ENCODE measurements around the gene SYNRG.

SYNRG gene

DNA sequence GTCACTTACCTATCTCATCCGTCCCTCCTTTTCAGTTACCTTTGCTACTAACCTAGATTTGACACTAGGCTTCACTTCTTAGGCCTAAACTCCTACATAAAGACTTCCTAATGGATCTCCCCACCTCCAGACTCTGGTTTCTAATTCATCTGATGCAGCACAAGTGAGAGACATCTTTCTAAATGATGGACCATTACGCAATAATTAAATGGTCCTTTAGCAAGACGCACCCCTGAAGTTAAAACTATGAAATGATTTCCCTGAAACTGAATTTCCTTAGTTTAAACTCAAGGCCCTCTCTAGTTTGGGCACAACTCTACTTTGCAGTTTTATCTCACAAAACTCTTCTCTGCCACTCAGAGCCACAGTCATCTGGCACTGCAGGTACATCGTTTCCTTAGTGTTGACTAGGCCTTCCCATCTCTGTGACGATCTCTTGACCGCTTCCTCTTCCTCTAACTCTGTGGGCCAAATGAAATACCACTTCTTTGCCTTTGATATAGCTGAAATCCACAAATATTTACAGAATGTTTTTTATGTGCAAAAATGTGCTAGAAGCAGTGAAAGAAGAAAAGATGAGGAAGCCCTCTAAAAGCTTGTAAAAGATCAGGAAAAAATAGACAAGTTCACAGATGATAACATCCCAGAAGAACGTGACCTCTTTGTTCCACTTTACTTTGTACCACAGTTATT lies 3.3 kb downstream of the SYNRG start:
- DNase-seq (ENCODE audit: low read depth in 2 of 2, low spot score in 1 of 2), result no peak

DNA sequence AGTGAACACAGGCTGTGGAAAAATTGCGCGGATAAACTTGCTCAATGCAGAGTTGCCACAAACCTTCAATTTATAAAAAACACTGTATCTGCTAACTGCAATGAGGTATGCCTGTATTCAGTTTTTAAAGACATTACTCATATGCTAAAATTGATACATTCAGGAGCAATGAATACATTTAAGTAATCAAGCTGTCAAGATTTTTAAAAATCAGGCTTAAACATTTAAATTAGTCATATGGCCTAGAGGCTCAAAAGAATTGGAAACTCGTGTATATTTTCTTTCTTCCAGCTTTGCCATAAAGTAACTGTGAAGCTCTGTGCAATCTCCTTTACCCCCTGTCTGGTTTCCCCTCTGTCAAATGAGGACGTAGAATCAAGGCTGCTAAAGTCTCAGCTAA lies 4.1 kb downstream of the SYNRG start:
- no peak for DNase-seq (ENCODE audit: low read depth in 2 of 2, low spot score in 1 of 2)

- DNase-seq (ENCODE audit: low read depth in 2 of 2, low spot score in 1 of 2), result no peak
Measured at GRCh38 chr17:37604556-37604955, 4.7 kb downstream of the SYNRG start.

- DNase-seq (ENCODE audit: low read depth in 2 of 2, low spot score in 1 of 2), result no peak
Measured at GRCh38 chr17:37598145-37598544, 11.1 kb downstream of the SYNRG start.

DNA sequence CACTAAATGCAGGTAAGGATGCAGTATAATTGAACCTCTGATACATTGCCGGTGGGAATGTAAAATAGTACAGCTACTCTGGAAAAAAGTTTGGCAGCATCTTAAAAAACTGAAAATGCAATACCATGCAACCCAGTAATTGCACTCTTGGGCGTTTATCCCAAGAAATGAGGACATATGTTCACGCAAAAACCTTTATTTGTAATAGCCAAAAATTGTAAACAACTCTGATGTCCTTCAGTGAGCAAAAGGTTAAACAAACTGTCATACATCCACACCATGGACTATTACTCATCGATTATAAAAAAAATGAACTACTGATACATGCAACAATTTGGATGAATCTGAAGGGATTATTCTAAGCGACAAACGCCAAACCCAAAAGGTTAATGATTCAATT lies 16.9 kb downstream of the SYNRG start:
- DNase-seq (ENCODE audit: low read depth in 2 of 2, low spot score in 1 of 2), result no peak

- DNase-seq (ENCODE audit: low read depth in 2 of 2, low spot score in 1 of 2), result no peak
Measured at GRCh38 chr17:37585066-37585465, 24.2 kb downstream of the SYNRG start.

- no peak for DNase-seq (ENCODE audit: low read depth in 2 of 2, low spot score in 1 of 2)
Measured at GRCh38 chr17:37576281-37576680, 32.9 kb downstream of the SYNRG start.

GRCh38 chr17:37574427-37574826 lies 34.8 kb downstream of the SYNRG start:
- no peak for DNase-seq (ENCODE audit: low read depth in 2 of 2, low spot score in 1 of 2)

DNA sequence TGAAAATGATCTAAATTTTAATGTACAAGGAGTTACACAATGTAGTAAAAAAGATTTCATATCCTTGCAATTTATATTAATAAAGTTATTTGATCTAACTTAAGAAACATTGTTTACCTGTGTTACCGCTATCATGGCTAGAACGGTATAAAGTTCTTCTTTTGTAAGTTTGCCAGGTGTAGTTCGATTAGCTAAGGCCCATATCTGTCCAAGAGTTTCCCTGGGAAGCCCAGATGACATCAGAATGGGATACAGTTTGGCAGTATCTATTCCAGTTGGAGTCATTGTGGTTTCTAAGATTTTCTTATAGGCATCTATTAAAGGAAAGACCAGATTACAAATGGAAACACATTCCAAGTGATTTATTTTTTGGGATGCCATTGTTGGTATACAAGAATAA lies 37.5 kb downstream of the SYNRG start:
- no peak for DNase-seq (ENCODE audit: low read depth in 2 of 2, low spot score in 1 of 2)

- DNase-seq (ENCODE audit: low read depth in 2 of 2, low spot score in 1 of 2), result no peak
Measured at GRCh38 chr17:37570527-37571093, 38.6 kb downstream of the SYNRG start.

DNA sequence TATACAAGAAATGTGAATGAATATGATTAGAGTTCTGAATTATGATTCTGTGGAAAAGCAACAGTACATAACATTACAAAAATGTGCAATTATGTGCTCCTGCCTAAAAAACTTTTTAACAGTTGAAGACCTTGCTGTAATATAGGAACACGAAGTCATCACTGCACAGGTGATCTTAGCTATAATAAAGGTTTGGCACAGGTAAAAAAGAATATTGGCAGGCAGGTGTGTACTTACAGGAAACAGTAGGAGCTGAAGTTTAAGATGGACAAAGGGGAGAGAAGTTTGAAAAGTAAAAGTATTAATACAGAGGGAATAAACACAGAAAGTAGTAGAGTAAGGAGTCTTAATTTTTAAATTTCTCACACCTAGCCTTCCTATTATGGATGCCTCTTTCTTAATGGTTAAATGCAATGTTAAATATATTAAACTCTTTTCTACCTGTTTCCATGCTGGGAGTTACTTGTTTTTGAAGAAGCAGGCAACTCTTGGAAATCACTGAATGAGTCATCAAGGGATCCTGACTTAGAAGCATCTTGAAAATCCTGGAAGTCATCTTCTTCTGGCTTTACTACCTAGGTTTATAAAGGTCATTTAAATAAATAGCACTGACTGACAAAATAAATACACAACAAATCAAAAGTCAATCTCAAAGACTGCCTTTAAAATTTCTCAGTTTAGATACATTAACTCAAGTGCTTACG lies 40.7 kb downstream of the SYNRG start:
- no peak for DNase-seq (ENCODE audit: low read depth in 2 of 2, low spot score in 1 of 2)

DNA sequence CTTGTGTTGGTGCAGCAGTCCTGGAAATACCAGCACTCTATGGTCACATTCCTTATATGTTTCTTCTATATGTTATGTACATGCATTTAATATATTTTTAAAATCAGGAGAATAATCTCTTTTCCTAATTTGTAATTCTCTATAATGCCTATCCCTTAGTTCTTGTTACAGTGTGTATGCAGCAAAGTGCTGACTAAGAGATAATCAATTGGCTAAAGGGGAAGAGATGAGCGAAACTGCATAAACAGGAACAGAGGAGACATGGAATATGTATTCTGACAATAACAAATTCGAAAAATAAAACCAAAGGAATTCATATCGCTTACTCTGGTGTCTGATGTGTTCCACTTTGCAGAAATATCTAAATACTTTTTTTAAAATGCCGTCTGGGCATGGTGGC lies 41.7 kb downstream of the SYNRG start:
- DNase-seq (ENCODE audit: low read depth in 2 of 2, low spot score in 1 of 2), result no peak

- no peak for DNase-seq (ENCODE audit: low read depth in 2 of 2, low spot score in 1 of 2)
Measured at GRCh38 chr17:37567137-37567536, 42.1 kb downstream of the SYNRG start.

GRCh38 chr17:37564252-37564651 lies 45.0 kb downstream of the SYNRG start:
- no peak for DNase-seq (ENCODE audit: low read depth in 2 of 2, low spot score in 1 of 2)

GRCh38 chr17:37562016-37562745 lies 47.0 kb downstream of the SYNRG start:
- DNase-seq (ENCODE audit: low read depth in 2 of 2, low spot score in 1 of 2), result no peak

DNA sequence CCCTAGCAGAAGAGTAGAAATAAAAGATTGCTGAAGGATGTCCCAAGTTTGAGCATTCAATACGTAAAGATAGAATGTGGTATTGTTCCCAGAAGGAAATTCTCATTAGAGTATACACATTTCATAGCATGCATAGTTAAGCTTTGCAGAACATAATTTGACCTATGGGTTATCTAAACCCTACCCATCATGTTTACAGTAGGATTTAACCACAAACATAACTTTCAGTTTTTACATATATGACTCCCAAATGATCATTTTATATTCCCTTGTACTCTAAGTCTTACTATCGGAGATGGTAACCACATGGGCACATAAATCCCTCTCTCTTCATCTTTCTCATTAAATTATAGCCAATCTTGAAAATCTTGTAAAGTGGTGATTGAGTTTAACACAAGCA lies 50.9 kb downstream of the SYNRG start:
- DNase-seq (ENCODE audit: low read depth in 2 of 2, low spot score in 1 of 2), result no peak

DNA sequence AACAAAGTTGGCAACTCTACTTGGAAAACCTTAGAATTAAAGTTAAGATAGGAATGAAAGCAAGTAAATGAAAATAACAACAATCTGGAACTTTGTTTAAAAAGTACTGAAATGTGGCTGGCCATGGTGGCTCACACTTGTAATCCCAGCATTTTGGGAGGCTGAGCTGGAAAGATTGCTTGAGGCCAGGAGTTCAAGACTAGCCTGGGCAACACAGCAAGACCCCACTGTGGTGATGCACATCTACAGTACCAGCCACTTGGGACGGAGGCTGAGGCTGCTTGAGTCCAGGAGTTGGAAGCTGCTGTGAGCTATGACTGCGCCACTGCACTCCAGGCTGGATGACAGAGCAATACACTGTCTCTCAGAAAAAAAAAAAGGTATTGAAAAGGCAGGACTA lies 51.7 kb downstream of the SYNRG start:
- DNase-seq (ENCODE audit: low read depth in 2 of 2, low spot score in 1 of 2), result no peak

GRCh38 chr17:37555386-37555785 lies 53.8 kb downstream of the SYNRG start:
- no peak for DNase-seq (ENCODE audit: low read depth in 2 of 2, low spot score in 1 of 2)

DNA sequence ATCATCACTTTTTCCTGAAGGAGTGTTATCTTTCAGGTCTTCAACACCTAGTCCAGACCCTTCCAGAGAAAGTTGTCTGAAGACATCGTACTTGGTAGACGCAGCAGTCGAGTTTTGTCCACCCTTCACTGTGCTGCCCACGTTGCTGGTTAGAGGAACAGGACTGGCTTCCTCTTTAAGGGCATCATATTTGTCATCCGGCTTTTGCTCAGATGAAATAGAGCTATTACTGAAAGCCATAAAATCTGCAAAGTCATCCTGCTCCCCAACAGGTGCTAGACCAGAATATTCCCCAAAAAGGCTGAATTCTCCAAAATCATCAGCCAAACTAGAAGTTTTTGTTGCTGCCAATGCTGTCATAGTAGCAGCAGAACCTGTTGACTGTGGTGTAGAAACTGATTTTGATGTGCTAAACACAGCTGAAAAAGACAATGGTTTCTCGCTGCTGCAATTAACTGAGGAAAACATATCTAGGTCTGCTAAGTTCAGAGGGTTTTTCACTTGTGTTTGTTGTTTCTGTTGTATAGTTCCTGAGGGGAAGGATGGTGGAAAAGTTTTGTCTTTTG lies 55.7 kb downstream of the SYNRG start:
- DNase-seq (ENCODE audit: low read depth in 2 of 2, low spot score in 1 of 2), result no peak

GRCh38 chr17:37551788-37552187 lies 57.4 kb downstream of the SYNRG start:
- DNase-seq (ENCODE audit: low read depth in 2 of 2, low spot score in 1 of 2), result no peak

DNA sequence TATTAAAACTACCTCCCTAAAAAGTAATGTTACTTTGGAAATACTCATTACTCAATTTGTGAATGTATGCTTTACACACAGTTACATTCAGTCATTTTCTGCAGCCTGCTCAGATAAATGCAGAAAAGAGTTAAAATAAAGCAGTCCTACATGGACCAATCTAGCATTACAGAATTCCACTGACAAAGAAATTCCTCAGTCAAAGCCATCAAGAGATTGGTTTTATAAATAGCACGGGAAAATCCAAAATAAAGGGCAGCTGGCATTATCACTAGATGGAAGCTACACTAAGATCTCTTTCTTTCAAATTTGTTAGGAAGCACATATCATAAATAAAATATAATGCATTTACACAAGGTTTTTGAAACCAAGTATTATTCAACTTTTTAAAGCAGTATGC lies 61.2 kb downstream of the SYNRG start:
- DNase-seq (ENCODE audit: low read depth in 2 of 2, low spot score in 1 of 2), result no peak

GRCh38 chr17:37546302-37546701 lies 62.9 kb downstream of the SYNRG start:
- DNase-seq (ENCODE audit: low read depth in 2 of 2, low spot score in 1 of 2), result no peak
